ENCODE results near the gene ADAMTS1. TPM values are rescaled to one million over a fixed set of nuclear protein-coding genes. Genes with fewer than 3 reads are reported as not detected.

Gene ADAMTS1
- total RNA-seq, 6 experiments from 2014 or later = 229 to 346 (median 292) TPM

- H3K4me1 Mint-ChIP-seq (ENCODE audit: low read depth) = peaks cover 72% of the 10 kb centered on the region
- TF ChIP-seq, protein P1, sequence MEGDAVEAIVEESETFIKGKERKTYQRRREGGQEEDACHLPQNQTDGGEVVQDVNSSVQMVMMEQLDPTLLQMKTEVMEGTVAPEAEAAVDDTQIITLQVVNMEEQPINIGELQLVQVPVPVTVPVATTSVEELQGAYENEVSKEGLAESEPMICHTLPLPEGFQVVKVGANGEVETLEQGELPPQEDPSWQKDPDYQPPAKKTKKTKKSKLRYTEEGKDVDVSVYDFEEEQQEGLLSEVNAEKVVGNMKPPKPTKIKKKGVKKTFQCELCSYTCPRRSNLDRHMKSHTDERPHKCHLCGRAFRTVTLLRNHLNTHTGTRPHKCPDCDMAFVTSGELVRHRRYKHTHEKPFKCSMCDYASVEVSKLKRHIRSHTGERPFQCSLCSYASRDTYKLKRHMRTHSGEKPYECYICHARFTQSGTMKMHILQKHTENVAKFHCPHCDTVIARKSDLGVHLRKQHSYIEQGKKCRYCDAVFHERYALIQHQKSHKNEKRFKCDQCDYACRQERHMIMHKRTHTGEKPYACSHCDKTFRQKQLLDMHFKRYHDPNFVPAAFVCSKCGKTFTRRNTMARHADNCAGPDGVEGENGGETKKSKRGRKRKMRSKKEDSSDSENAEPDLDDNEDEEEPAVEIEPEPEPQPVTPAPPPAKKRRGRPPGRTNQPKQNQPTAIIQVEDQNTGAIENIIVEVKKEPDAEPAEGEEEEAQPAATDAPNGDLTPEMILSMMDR (IDR thresholded peaks at IDR 0.05) = no peak
- peaks cover 14% of the 10 kb centered on the region for H3K9me3 Mint-ChIP-seq
- H3K27ac Mint-ChIP-seq = peak overlapping the region; percentile 64
- H3K27me3 Mint-ChIP-seq (ENCODE audit: insufficient read depth) = peaks cover 29% of the 10 kb centered on the region
- H3K36me3 Mint-ChIP-seq (ENCODE audit: low read depth) = peaks cover 79% of the 10 kb centered on the region
- DNase-seq = no peak
- peak overlapping the region; percentile 94 for H3K4me3 Mint-ChIP-seq
Measured at GRCh38 chr21:26840201-26840600, 5.0 kb downstream of the ADAMTS1 start.

- TF ChIP-seq, protein P1 (IDR thresholded peaks at IDR 0.05) = peak; percentile 24; the same call in 1 of the 2 replicates
- H3K36me3 Mint-ChIP-seq (ENCODE audit: low read depth) = peaks cover 68% of the 10 kb centered on the region
- H3K4me1 Mint-ChIP-seq (ENCODE audit: low read depth) = peaks cover 87% of the 10 kb centered on the region
- DNase-seq = no peak
- peak overlapping the region; percentile 77 for H3K27ac Mint-ChIP-seq
- peaks cover 26% of the 10 kb centered on the region for H3K27me3 Mint-ChIP-seq (ENCODE audit: insufficient read depth)
- H3K9me3 Mint-ChIP-seq = peaks cover 5% of the 10 kb centered on the region
- peak overlapping the region; percentile 94 for H3K4me3 Mint-ChIP-seq
Measured at GRCh38 chr21:26837539-26837938, 7.7 kb downstream of the ADAMTS1 start.

GRCh38 chr21:26836528-26836927 lies 8.7 kb downstream of the ADAMTS1 start:
- DNase-seq = no peak
- H3K9me3 Mint-ChIP-seq = peaks cover 5% of the 10 kb centered on the region
- H3K4me3 Mint-ChIP-seq = peak overlapping the region; percentile 94
- H3K36me3 Mint-ChIP-seq (ENCODE audit: low read depth) = peaks cover 58% of the 10 kb centered on the region
- peak overlapping the region; percentile 77 for H3K27ac Mint-ChIP-seq
- peaks cover 77% of the 10 kb centered on the region for H3K4me1 Mint-ChIP-seq (ENCODE audit: low read depth)
- H3K27me3 Mint-ChIP-seq (ENCODE audit: insufficient read depth) = peaks cover 27% of the 10 kb centered on the region
- TF ChIP-seq, protein P1 (IDR thresholded peaks at IDR 0.05) = no peak

GRCh38 chr21:26835714-26836265 lies 9.4 kb downstream of the ADAMTS1 start:
- Mint-ChIP-seq H3K4me3 (peak overlapping the region; percentile 67), H3K36me3 (ENCODE audit: low read depth) (peaks cover 51% of the 10 kb centered on the region), H3K27me3 (ENCODE audit: insufficient read depth) (peaks cover 27% of the 10 kb centered on the region), H3K27ac (peak overlapping the region; percentile 72), H3K4me1 (ENCODE audit: low read depth) (peaks cover 71% of the 10 kb centered on the region), H3K9me3 (peaks cover 5% of the 10 kb centered on the region)
- DNase-seq = no peak
- TF ChIP-seq, protein P1 (IDR thresholded peaks at IDR 0.05) = no peak

DNA sequence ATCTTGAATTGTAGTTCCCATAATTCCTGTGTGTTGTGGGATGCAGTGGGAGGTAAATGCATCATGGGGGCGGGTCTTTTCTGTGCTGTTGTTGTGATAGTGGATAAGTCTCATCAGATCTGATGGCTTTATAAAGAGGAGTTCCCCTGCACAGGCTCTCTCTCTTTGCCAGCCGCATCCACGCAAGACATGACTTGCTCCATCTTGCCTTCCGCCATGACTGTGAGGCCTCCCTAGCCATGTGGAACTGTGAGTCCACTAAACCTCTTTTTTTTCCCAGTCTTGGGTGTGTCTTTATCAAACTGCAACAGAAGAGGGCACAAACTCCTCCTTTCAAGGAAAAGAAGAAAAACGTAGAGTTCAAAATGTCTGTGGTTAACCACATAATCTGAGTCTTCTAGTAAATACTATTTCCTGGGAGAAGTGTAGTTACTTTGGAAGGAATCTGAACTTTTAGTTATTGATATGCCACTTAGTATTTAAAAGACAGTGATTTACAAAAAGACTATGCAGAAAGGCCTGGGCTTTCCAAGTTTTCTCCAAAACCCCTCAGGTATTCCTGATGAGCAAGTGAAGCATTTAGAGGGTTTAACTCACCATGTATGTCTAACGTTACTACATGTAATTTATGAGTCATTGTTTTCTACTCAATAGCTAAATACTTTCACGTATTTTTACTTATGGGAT lies 10.0 kb downstream of the ADAMTS1 start:
- Mint-ChIP-seq H3K27ac (peak overlapping the region; percentile 72), H3K4me1 (ENCODE audit: low read depth) (peaks cover 65% of the 10 kb centered on the region), H3K9me3 (peaks cover 5% of the 10 kb centered on the region), H3K27me3 (ENCODE audit: insufficient read depth) (peaks cover 24% of the 10 kb centered on the region), H3K36me3 (ENCODE audit: low read depth) (peaks cover 45% of the 10 kb centered on the region), H3K4me3 (peak overlapping the region; percentile 67)
- TF ChIP-seq, protein P1 (IDR thresholded peaks at IDR 0.05) = no peak
- DNase-seq = peak; percentile 90
